LNCAP (cell line): ENCODE measurements around the gene NMNAT2.

Experiments
- CTCF ChIP-seq: fragments of 450-650 bp; IDR thresholded peaks from 2 replicates; pipeline ENCODE4 v1.5.1; 2017; ENCODE audit warnings: mild to moderate bottlenecking

NMNAT2 gene

GRCh38 chr1:183276386-183277080 lies 141.6 kb downstream of the NMNAT2 start:
- TF ChIP-seq CTCF, result no peak

- no peak for TF ChIP-seq CTCF
Observed at GRCh38 chr1:183275322-183275721, 142.9 kb downstream of the NMNAT2 start.

- TF ChIP-seq CTCF, result no peak
Observed at GRCh38 chr1:183274836-183275235, 143.3 kb downstream of the NMNAT2 start.

GRCh38 chr1:183273300-183273699 lies 144.9 kb downstream of the NMNAT2 start:
- TF ChIP-seq CTCF, result no peak

- TF ChIP-seq CTCF, result no peak
Observed at GRCh38 chr1:183272390-183272848, 145.8 kb downstream of the NMNAT2 start.

GRCh38 chr1:183270541-183271141 lies 147.5 kb downstream of the NMNAT2 start:
- TF ChIP-seq CTCF, result no peak

- no peak for TF ChIP-seq CTCF
Observed at GRCh38 chr1:183267646-183268431, 150.3 kb downstream of the NMNAT2 start.
